GM06990 (cell line): ENCODE data around the gene SUB1.

Experiments used
- DNase-seq: peaks from one replicate; pipeline ENCODE4 v3.0.0-alpha.2; 2011; ENCODE audit not compliant: insufficient read length; ENCODE audit errors: extremely low read depth
- H3K27me3 ChIP-seq: replicated peaks from 2 replicates; pipeline ENCODE4 v1.6.0; 2011; ENCODE audit warnings: low read length; ENCODE audit not compliant: control insufficient read depth, insufficient read depth
- H3K36me3 ChIP-seq: 2 replicates; pipeline ENCODE4 v1.5.1; 2011; ENCODE audit warnings: low read length; ENCODE audit not compliant: control insufficient read depth, insufficient read depth
- H3K4me3 ChIP-seq: replicated peaks from 2 replicates; pipeline ENCODE4 v1.5.1; 2011; ENCODE audit warnings: low read depth, mild to moderate bottlenecking, control low read depth, low read length
- CTCF ChIP-seq: IDR thresholded peaks from 2 replicates; pipeline ENCODE4 v1.5.1; 2011; ENCODE audit warnings: low read length, control low read depth, mild to moderate bottlenecking, inconsistent platforms; ENCODE audit not compliant: insufficient read depth, poor library complexity, severe bottlenecking

The SUB1 gene

GRCh38 chr5:32562056-32562455 is 23.3 kb upstream of the SUB1 start:
- H3K4me3 ChIP-seq: no peak overlapping the region
- H3K27me3 ChIP-seq: no peaks in the 10 kb centered on the region
- no peak for TF ChIP-seq CTCF
- H3K36me3 ChIP-seq: peaks cover 5% of the 10 kb centered on the region
- DNase-seq: no peak

GRCh38 chr5:32562843-32563242 is 22.5 kb upstream of the SUB1 start:
- TF ChIP-seq CTCF: no peak
- peaks cover 5% of the 10 kb centered on the region for H3K36me3 ChIP-seq
- H3K27me3 ChIP-seq: no peaks in the 10 kb centered on the region
- no peak overlapping the region for H3K4me3 ChIP-seq
- no peak for DNase-seq

GRCh38 chr5:32563614-32564013 is 21.7 kb upstream of the SUB1 start:
- Histone ChIP-seq H3K4me3 (no peak overlapping the region), H3K27me3 (no peaks in the 10 kb centered on the region), H3K36me3 (peaks cover 5% of the 10 kb centered on the region)
- DNase-seq: no peak
- TF ChIP-seq CTCF: no peak

GRCh38 chr5:32565145-32565544 is 20.2 kb upstream of the SUB1 start:
- no peak overlapping the region for H3K4me3 ChIP-seq
- no peak for DNase-seq
- no peak for TF ChIP-seq CTCF
- peaks cover 6% of the 10 kb centered on the region for H3K36me3 ChIP-seq
- H3K27me3 ChIP-seq: no peaks in the 10 kb centered on the region

- no peak for DNase-seq
- no peak overlapping the region for H3K4me3 ChIP-seq
- H3K27me3 ChIP-seq: no peaks in the 10 kb centered on the region
- TF ChIP-seq CTCF: no peak
- H3K36me3 ChIP-seq: peaks cover 7% of the 10 kb centered on the region
Observed at GRCh38 chr5:32566319-32567111, 18.8 kb upstream of the SUB1 start.
